Mucosa of stomach (tissue), 1 donor: ENCODE data around the gene POU2F3.

ENCODE experiments used
- H3K27me3 ChIP-seq: one replicate; pipeline ENCODE4 v1.7.0; 2013; ENCODE audit warnings: mild to moderate bottlenecking, low read length; ENCODE audit not compliant: control insufficient read depth, insufficient read depth
- H3K36me3 ChIP-seq: one replicate; pipeline ENCODE4 v1.7.0; 2013; ENCODE audit warnings: low read length; ENCODE audit not compliant: control insufficient read depth, insufficient read depth
- H3K4me1 ChIP-seq: one replicate; pipeline ENCODE4 v1.7.0; 2013; ENCODE audit warnings: mild to moderate bottlenecking, low read length; ENCODE audit not compliant: control insufficient read depth, insufficient read depth
- H3K4me3 ChIP-seq: one replicate; pipeline ENCODE4 v1.7.0; 2013; ENCODE audit warnings: low read length
- H3K9ac ChIP-seq: one replicate; pipeline ENCODE4 v1.7.0; 2013; ENCODE audit warnings: mild to moderate bottlenecking, low read length, moderate library complexity
- H3K9me3 ChIP-seq: one replicate; pipeline ENCODE4 v1.7.0; 2013; ENCODE audit warnings: mild to moderate bottlenecking, low read length, moderate library complexity; ENCODE audit not compliant: control insufficient read depth
- donor health status: Pancreatic carcinoma.

POU2F3 gene

DNA sequence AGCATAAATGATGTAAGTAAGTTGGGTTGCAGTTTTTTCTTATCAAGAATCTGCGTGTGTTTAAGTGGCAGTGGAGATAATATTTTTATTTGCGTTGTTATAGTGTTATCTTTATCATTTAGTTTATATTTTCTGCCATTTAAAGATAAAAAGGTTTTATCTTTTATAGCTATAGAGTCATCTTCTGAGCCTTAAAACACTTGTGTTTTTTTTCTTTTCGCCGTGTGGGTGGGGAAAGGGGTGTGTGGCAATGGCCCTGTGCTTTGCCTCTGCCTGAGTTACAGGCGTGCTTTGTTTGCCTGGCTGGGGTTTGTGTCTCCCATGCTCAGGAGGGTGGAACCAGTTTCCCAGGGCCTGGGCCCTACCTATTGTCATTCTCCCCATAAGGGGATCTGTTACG lies 112.5 kb downstream of the POU2F3 start:
- no peaks in the 10 kb centered on the region for H3K9me3 ChIP-seq

GRCh38 chr11:120354068-120354467 lies 114.1 kb downstream of the POU2F3 start:
- Histone ChIP-seq H3K4me3 (no peak overlapping the region), H3K27me3 (no peaks in the 10 kb centered on the region), H3K9me3 (no peaks in the 10 kb centered on the region), H3K9ac (no peak overlapping the region), H3K36me3 (no peaks in the 10 kb centered on the region), H3K4me1 (peaks cover 22% of the 10 kb centered on the region)

More for the DNA sequence above, 112.5 kb downstream of the POU2F3 start:
- H3K36me3 ChIP-seq, result no peaks in the 10 kb centered on the region
- H3K9ac ChIP-seq, result no peak overlapping the region
- H3K27me3 ChIP-seq, result no peaks in the 10 kb centered on the region
- no peak overlapping the region for H3K4me3 ChIP-seq
- peaks cover 26% of the 10 kb centered on the region for H3K4me1 ChIP-seq

DNA sequence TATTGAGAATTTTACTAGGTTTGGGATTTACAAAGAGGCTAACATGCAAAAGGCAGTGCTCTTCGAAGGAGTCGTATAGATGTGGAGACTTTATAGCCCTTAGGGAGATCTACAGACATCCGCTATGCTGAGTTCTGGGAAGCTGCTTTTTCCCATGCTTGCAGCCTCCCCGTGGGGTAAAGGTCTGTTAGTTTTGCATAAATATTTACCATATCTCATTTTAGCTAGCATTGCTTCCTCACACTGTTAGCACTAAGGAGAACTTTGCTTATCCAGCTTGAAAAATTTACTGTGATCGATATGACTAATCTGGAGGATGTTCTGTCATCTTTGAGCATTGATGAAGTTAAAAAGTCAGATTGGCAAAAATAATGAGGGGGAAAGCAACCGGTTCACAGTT lies 114.8 kb downstream of the POU2F3 start:
- no peak overlapping the region for H3K4me3 ChIP-seq
- no peak overlapping the region for H3K9ac ChIP-seq
- H3K9me3 ChIP-seq, result no peaks in the 10 kb centered on the region
- no peaks in the 10 kb centered on the region for H3K36me3 ChIP-seq
- no peaks in the 10 kb centered on the region for H3K27me3 ChIP-seq
- peaks cover 22% of the 10 kb centered on the region for H3K4me1 ChIP-seq

DNA sequence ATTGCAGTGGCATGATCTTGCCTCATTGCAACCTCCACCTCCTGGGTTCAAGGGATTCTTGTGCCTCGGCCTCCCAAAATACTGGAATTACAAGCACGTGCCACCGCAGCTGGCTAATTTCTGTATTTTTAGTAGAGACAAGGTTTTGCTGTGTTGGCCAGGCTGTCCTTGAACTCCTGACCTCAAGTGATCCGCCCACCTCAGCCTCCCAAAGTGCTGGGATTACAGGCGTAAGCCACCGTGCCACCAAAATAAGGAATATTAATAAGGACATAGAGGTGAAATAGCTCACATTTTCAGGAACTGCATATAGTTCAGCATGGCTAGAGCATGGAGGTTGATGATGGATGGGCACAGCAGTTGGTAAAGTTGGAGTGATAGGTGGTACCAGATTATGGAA lies 117.7 kb downstream of the POU2F3 start:
- Histone ChIP-seq H3K36me3 (no peaks in the 10 kb centered on the region), H3K9me3 (no peaks in the 10 kb centered on the region), H3K9ac (no peak overlapping the region), H3K27me3 (no peaks in the 10 kb centered on the region), H3K4me1 (peaks cover 19% of the 10 kb centered on the region), H3K4me3 (no peak overlapping the region)

GRCh38 chr11:120358729-120359128 lies 118.8 kb downstream of the POU2F3 start:
- Histone ChIP-seq H3K36me3 (no peaks in the 10 kb centered on the region), H3K27me3 (no peaks in the 10 kb centered on the region), H3K9me3 (no peaks in the 10 kb centered on the region), H3K4me3 (no peak overlapping the region), H3K9ac (no peak overlapping the region), H3K4me1 (peaks cover 7% of the 10 kb centered on the region)

DNA sequence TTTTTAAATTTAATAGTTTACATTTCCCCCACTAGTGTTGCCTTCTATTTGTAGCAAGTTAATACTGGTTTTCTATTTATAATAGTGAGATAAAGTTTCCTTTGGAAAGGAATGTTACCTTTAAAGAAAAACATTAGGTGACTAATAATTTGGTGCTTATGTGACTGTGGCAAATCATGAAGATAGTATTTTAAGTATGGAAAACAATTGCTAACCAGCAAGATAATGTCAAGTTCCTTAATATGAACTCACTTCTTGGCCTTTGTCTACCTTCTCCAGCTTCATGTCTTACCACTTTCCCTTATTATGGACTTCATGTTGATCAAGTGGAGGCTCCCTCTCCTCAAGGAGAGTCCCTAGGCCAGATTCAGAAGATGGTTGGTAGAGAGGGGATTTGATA lies 123.5 kb downstream of the POU2F3 start:
- Histone ChIP-seq H3K9me3 (no peaks in the 10 kb centered on the region), H3K4me1 (no peaks in the 10 kb centered on the region), H3K36me3 (no peaks in the 10 kb centered on the region), H3K9ac (no peak overlapping the region), H3K27me3 (no peaks in the 10 kb centered on the region), H3K4me3 (no peak overlapping the region)

DNA sequence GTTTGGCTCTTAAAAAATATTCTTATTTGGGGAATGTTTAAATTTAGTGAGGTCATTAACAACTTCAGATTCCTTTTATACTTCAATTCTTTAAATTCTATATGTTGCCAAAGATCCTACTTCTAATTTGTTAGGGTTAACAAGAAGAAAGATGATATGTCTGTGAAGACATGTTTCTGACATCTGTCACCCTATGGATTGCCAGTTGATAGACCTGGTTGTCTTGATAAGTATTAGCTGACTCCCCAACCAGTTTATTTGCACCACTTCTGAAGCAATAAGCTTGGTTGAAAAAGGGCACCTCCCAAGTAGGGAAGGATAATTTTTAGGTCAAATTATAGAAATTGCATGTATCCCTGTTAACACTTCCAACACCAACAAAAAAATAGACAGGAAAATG lies 125.6 kb downstream of the POU2F3 start:
- Histone ChIP-seq H3K9ac (no peak overlapping the region), H3K4me1 (no peaks in the 10 kb centered on the region), H3K36me3 (no peaks in the 10 kb centered on the region), H3K4me3 (no peak overlapping the region), H3K9me3 (no peaks in the 10 kb centered on the region), H3K27me3 (no peaks in the 10 kb centered on the region)
